Activated CD4-positive, alpha-beta memory T cell treated with anti-CD3 and anti-CD28 coated beads for 36 hours (primary cell): ENCODE measurements around the gene TTYH2. TPM values are rescaled to one million over a fixed set of nuclear protein-coding genes. Genes with fewer than 3 reads are reported as not detected.
"Not testable (repeated sequence)": the region's sequence is repeated elsewhere in the genome, so short reads cannot be mapped to it uniquely, and the experiment has no call there.

Experiments
- CTCF ChIA-PET: fragments of 350-600 bp; sonication (Branson Sonifier 250); formaldehyde crosslinking; loops from one replicate; lab custom pipeline; 2021; ENCODE audit warnings: antibody characterized with exemption, inconsistent platforms; lab: Charles Lee
- POLR2A ChIA-PET: fragments of 350-600 bp; sonication (Branson Sonifier 250); formaldehyde crosslinking; loops from one replicate; lab custom pipeline; 2021; ENCODE audit warnings: antibody characterized with exemption; lab: Charles Lee
- DNase-seq: peaks from one replicate; pipeline ENCODE4 v3.0.0-alpha.2; 2020
- H3K27ac Mint-ChIP-seq: one replicate; pipeline ENCODE4 v1.8.0; 2021; ENCODE audit warnings: mixed read lengths
- H3K27me3 Mint-ChIP-seq: one replicate; pipeline ENCODE4 v1.8.0; 2021; ENCODE audit warnings: mixed read lengths
- H3K36me3 Mint-ChIP-seq: one replicate; pipeline ENCODE4 v1.8.0; 2021; ENCODE audit warnings: mixed read lengths
- H3K4me1 Mint-ChIP-seq: one replicate; pipeline ENCODE4 v1.8.0; 2021; ENCODE audit warnings: low read depth, mixed read lengths
- H3K4me3 Mint-ChIP-seq: one replicate; pipeline ENCODE4 v1.8.0; 2021; ENCODE audit warnings: mild to moderate bottlenecking, mixed read lengths
- H3K9me3 Mint-ChIP-seq: one replicate; pipeline ENCODE4 v1.8.0; 2021; ENCODE audit warnings: mixed read lengths
- intact Hi-C: fragments of 100-400 bp; cut with micrococcal nuclease; formaldehyde crosslinking; loops from one replicate; pipeline ENCODE4 v1.15.1; 2023
- total RNA-seq, 2 experiments: library from RNA; stranded (reverse); gene quantifications; one replicate each; pipeline ENCODE4 v1.2.3, GENCODE V29; 2021

The TTYH2 gene
- total RNA-seq, 2 experiments from 2014 or later = 7.6 to 7.9 TPM

- no peak overlapping the region for H3K4me3 Mint-ChIP-seq
- ChIA-PET POLR2A (no interaction called here), CTCF (interaction anchor here (1.1 to 3.0 kb wide), 2 partner anchors 19 to 92 kb away, joined by 4 to 13 read pairs; no protein-coding TSS in a partner anchor)
- intact Hi-C loops = no loop called here
- H3K36me3 Mint-ChIP-seq = no peaks in the 10 kb centered on the region
- no peak for DNase-seq
- H3K27ac Mint-ChIP-seq = no peak overlapping the region
- peaks cover 19% of the 10 kb centered on the region for H3K27me3 Mint-ChIP-seq
- H3K4me1 Mint-ChIP-seq = no peaks in the 10 kb centered on the region
- no peaks in the 10 kb centered on the region for H3K9me3 Mint-ChIP-seq
These were observed 31.2 kb upstream of the TTYH2 start for GRCh38 chr17:74182041-74182723.

DNA sequence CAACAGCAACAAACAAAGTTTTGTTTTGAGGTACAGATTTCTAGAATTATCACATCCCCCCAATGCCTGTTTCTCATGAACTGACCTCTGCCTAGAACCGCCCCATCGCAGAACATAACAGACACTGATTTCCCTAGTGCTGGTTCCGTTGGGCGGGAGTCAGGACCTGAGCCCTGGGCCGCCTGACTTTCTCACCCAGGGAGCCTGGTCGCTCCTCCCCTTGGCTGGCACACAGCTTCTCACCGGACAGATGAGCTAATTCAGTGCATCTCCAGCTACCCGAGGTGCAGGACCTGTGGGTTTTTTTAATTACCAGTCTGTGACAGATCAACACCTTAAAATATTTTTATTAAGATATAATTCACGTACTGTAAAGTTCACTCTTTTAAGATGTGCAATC lies 30.0 kb upstream of the TTYH2 start:
- Mint-ChIP-seq H3K27me3 (peaks cover 16% of the 10 kb centered on the region), H3K4me1 (no peaks in the 10 kb centered on the region), H3K27ac (no peak overlapping the region), H3K36me3 (no peaks in the 10 kb centered on the region), H3K4me3 (no peak overlapping the region), H3K9me3 (no peaks in the 10 kb centered on the region)
- CTCF ChIA-PET = interaction anchor here (3.0 kb wide), 1 partner anchor 17 kb away, joined by 13 read pairs; no protein-coding TSS in a partner anchor
- intact Hi-C loops = no loop called here
- POLR2A ChIA-PET = no interaction called here
- DNase-seq = no peak

DNA sequence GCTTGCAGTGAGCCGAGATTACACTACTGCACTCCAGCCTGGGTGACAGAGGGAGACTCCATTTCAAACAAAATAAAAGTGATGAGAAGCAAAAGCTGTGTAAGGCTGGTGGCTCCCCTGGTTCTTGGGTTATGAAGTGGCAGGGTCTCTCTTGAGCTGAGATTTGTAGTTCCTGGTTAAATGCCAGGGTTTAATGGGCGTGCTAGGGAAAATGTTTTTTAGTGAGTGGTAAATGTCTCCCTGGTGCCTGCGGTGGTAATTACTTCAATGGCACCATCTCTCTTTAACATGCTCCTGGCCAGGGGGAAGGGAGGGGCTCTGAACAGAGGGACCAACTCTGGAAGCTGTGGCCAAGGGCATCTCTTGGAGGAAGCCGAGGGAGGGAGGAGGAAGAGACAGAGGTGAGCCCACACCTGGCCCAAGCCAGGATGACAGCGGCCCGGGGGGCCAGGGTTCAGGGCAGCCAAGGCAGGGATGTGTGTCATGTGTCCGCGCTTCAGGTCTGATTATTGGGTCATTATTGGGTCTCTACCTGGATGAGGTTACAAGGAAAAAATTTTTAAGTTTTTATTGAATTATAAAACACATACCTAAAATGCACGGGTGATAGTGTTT lies 27.7 kb upstream of the TTYH2 start:
- no peaks in the 10 kb centered on the region for H3K9me3 Mint-ChIP-seq
- H3K4me1 Mint-ChIP-seq = no peaks in the 10 kb centered on the region
- intact Hi-C loops = no loop called here
- no peak overlapping the region for H3K27ac Mint-ChIP-seq
- no peak overlapping the region for H3K4me3 Mint-ChIP-seq
- H3K36me3 Mint-ChIP-seq = no peaks in the 10 kb centered on the region
- ChIA-PET POLR2A (no interaction called here), CTCF (interaction anchor here (3.0 kb wide), 1 partner anchor 15 kb away, joined by 13 read pairs; no protein-coding TSS in a partner anchor)
- no peak for DNase-seq
- peaks cover 11% of the 10 kb centered on the region for H3K27me3 Mint-ChIP-seq

- CTCF ChIA-PET = no interaction called here
These were observed 26.9 kb upstream of the TTYH2 start for GRCh38 chr17:74186498-74186897.

DNA sequence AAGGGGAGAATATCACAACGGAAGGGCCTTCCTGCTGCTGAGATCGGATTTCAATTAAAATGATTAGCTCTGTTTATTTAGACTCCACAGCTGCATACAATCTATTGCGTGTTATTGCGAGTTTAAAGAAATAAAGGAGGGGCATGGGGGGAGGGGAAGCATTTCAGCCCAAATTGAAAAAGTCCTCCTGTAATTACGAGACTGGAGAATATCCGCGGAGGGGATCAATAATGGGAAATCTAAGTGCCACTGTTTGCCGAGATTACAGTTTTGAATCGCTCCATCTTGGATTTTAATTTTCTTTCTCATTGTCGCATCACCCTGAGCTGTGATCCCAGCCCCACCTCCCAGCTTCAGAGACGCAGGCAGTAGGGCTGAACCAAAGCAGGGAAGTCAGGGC lies 25.6 kb upstream of the TTYH2 start:
- H3K4me3 Mint-ChIP-seq = no peak overlapping the region
- peaks cover 6% of the 10 kb centered on the region for H3K27me3 Mint-ChIP-seq
- no peak for DNase-seq
- no peaks in the 10 kb centered on the region for H3K9me3 Mint-ChIP-seq
- H3K4me1 Mint-ChIP-seq = no peaks in the 10 kb centered on the region
- CTCF ChIA-PET = interaction anchor here (1.3 kb wide), 1 partner anchor 180 kb away, joined by 4 read pairs; the partner anchor contains the start of gene GPR142
- no peaks in the 10 kb centered on the region for H3K36me3 Mint-ChIP-seq
- H3K27ac Mint-ChIP-seq = no peak overlapping the region
- intact Hi-C loops = no loop called here
- POLR2A ChIA-PET = no interaction called here

More at GRCh38 chr17:74186498-74186897, 26.9 kb upstream of the TTYH2 start:
- intact Hi-C loops = no loop called here
- no peaks in the 10 kb centered on the region for H3K9me3 Mint-ChIP-seq
- no peak for DNase-seq
- peaks cover 11% of the 10 kb centered on the region for H3K27me3 Mint-ChIP-seq
- H3K4me1 Mint-ChIP-seq = no peaks in the 10 kb centered on the region
- H3K36me3 Mint-ChIP-seq = no peaks in the 10 kb centered on the region
- POLR2A ChIA-PET = no interaction called here
- H3K4me3 Mint-ChIP-seq = no peak overlapping the region
- H3K27ac Mint-ChIP-seq = no peak overlapping the region

- CTCF ChIA-PET = interaction anchor here (0.6 to 3.8 kb wide), 3 partner anchors 9 to 275 kb away, joined by 3 to 25 read pairs (median 4); no protein-coding TSS in a partner anchor
- H3K27ac Mint-ChIP-seq, POLR2A ChIA-PET, DNase-seq, H3K36me3 Mint-ChIP-seq, H3K4me1 Mint-ChIP-seq, H3K27me3 Mint-ChIP-seq, intact Hi-C loops, H3K4me3 Mint-ChIP-seq, H3K9me3 Mint-ChIP-seq: not testable (repeated sequence)
These were observed 24.7 kb upstream of the TTYH2 start for GRCh38 chr17:74188687-74189086.

GRCh38 chr17:74190154-74190553 lies 23.2 kb upstream of the TTYH2 start:
- intact Hi-C loops = no loop called here
- Mint-ChIP-seq H3K36me3 (no peaks in the 10 kb centered on the region), H3K27me3 (peaks cover 15% of the 10 kb centered on the region), H3K4me3 (no peak overlapping the region), H3K4me1 (no peaks in the 10 kb centered on the region), H3K9me3 (no peaks in the 10 kb centered on the region), H3K27ac (no peak overlapping the region)
- CTCF ChIA-PET = interaction anchor here (1.2 to 3.8 kb wide), 2 partner anchors 8 to 10 kb away, joined by 4 to 25 read pairs; no protein-coding TSS in a partner anchor
- no peak for DNase-seq
- POLR2A ChIA-PET = no interaction called here

DNA sequence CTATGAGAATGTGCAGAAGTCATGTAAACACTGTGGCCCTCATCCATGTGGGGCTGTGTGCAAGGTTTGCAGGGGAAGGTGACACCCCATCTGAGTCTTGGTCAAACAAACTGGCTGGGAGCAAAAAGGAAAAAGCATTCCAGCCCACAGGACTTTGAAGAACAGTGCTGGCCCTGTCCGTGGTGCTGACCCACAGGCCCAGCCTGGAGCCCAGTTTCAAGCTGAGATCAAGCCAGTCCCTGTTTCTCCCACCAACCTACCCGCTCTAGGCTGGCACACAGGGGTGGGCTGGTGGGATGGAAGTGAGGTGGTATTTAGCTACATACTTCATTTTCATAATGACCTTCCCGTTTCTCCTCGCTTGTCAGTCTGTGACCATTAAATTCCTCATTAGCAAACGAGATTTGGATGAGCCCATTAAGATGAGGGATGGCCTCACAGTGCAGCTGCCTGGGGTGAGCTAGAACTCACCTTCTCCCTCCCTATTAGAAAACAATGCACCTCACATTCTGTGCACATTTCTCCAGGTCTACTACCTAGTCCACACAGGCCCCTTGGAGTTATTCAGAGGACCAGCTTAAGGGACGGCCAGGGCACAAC lies 22.5 kb upstream of the TTYH2 start:
- peaks cover 19% of the 10 kb centered on the region for H3K27me3 Mint-ChIP-seq
- POLR2A ChIA-PET = no interaction called here
- no peak overlapping the region for H3K27ac Mint-ChIP-seq
- no peak overlapping the region for H3K4me3 Mint-ChIP-seq
- CTCF ChIA-PET = interaction anchor here (1.1 to 3.8 kb wide), 2 partner anchors 9 to 12 kb away, joined by 3 to 25 read pairs; partner anchors contain the start of gene RPL38
- no peaks in the 10 kb centered on the region for H3K4me1 Mint-ChIP-seq
- no peak for DNase-seq
- intact Hi-C loops = no loop called here
- no peaks in the 10 kb centered on the region for H3K9me3 Mint-ChIP-seq
- no peaks in the 10 kb centered on the region for H3K36me3 Mint-ChIP-seq

DNA sequence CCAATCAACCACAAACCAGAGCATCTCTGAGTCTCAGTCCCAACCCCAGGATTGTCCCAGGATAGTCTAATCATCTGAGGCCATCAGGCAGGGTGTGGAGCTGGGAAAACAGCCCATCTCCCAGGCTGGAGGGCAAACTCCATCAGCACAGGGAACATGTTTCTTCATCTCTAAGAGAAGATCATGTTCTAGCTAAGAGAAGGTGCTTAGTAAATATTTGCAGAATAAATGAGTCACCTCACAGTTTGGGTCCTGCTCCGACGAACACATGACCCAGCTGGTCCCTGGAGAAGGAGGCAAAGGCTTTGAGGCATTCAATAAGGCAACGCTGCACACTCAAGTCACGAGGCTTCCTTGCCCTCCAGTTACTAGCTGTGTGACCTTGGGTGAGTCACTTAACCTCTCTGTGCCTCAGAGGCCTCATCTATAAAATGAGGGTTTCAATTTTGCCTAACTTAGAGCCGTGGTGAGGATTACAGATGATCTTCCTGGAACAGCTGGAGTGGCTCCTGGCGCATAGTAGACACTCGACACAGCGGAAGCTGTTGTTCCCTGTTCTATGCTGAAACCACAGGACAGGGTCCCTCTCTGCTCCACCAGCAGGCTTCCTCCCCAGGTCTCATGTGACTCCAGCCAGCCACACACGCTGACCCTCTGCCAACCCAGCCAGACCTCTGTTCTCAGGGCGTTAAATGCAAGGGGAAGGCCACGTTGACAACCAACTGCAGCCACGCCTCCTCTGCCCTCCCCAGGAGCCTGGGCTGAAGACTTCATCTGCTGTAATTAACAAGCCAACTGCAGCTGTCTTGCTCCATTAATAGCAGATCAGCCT lies 20.2 kb upstream of the TTYH2 start:
- intact Hi-C loops = no loop called here
- Mint-ChIP-seq H3K27ac (no peak overlapping the region), H3K36me3 (no peaks in the 10 kb centered on the region), H3K9me3 (no peaks in the 10 kb centered on the region), H3K27me3 (peaks cover 24% of the 10 kb centered on the region), H3K4me1 (no peaks in the 10 kb centered on the region), H3K4me3 (no peak overlapping the region)
- ChIA-PET CTCF (interaction anchor here (0.9 kb wide), 1 partner anchor 10 kb away, joined by 5 read pairs; the partner anchor contains the start of gene RPL38), POLR2A (no interaction called here)
- DNase-seq = no peak

DNA sequence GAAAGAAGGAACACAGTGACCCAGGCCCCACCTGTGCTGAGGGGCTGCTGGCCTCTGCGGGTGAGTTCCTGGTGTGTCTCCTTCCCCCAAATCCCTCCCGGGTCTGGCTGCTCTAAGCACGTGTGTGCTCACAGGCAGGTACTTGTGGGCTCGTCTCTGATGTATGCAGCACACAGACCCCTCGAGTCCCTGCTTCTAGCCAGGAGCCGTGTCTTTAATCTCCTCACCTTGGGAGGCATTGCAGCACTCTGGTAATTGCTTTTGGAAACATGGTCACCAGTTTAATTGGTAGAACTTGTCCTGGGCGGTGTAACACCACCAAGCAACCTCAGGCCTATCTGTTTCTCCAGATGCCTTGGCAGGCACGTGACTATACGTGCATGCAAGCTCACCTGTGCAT lies 18.7 kb upstream of the TTYH2 start:
- Mint-ChIP-seq H3K9me3 (no peaks in the 10 kb centered on the region), H3K4me1 (peaks cover 3% of the 10 kb centered on the region), H3K27ac (no peak overlapping the region), H3K36me3 (no peaks in the 10 kb centered on the region), H3K27me3 (peaks cover 27% of the 10 kb centered on the region), H3K4me3 (no peak overlapping the region)
- CTCF ChIA-PET = interaction anchor here (1.3 kb wide), 1 partner anchor 173 kb away, joined by 3 read pairs; no protein-coding TSS in a partner anchor
- DNase-seq = no peak
- POLR2A ChIA-PET = interaction anchor here (1.1 kb wide), 1 partner anchor 9 kb away, joined by 3 read pairs; the partner anchor contains the start of gene RPL38
- intact Hi-C loops = loop anchor here (5.0 kb wide), 1 partner anchor 102 kb away; no protein-coding TSS in a partner anchor

DNA sequence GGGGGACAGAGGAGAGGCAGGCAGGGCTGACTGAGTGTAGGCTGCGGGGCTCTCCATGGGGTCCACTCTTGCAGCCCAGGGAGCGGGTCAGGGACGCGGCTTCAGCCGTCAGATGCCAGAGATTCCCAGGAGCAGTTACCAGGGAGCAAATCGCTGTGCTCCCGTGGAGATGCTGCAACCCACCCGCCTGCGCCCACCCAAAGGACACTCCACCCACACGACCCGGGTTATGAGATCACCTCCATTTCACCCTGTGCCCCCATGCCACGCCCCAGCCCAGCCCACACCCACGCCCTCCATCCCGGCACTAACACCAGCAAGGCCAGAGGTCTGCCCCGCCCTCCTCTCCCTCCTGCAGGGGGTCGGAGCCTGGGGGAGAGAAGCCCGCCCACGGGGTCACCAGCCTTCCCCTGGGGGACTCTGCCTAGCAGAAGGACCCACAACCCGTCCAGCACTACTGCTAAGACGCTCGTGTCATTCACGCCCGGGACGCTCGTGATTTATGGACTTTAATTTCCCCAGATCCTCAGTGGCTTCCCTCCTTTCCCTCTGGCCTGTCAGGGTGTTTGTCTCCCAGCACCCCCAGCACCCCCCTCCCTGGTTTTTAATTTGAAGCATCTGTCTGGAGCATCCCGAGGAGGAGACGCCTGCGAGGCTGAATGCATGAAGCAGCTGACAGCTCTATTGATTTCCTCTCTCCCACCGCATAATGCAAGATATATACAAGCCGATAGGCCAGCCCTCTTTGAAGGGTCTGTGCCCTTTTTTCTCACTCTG lies 16.6 kb upstream of the TTYH2 start:
- Mint-ChIP-seq H3K9me3 (no peaks in the 10 kb centered on the region), H3K4me3 (no peak overlapping the region), H3K27me3 (peaks cover 32% of the 10 kb centered on the region), H3K4me1 (peaks cover 4% of the 10 kb centered on the region), H3K27ac (no peak overlapping the region), H3K36me3 (no peaks in the 10 kb centered on the region)
- ChIA-PET POLR2A (no interaction called here), CTCF (no interaction called here)
- no peak for DNase-seq
- intact Hi-C loops = loop anchor here (5.0 kb wide), 1 partner anchor 104 kb away; no protein-coding TSS in a partner anchor
